Mucosa of gallbladder (tissue), 1 donor: ENCODE measurements around the gene DNAI4. TPM values are rescaled to one million over a fixed set of nuclear protein-coding genes. Genes with fewer than 3 reads are reported as not detected.
"Not testable (repeated sequence)": the region's sequence is repeated elsewhere in the genome, so short reads cannot be mapped to it uniquely, and the experiment has no call there.

Experiments used
- DNase-seq: peaks from one replicate; pipeline ENCODE4 v3.0.0-alpha.2; 2020; ENCODE audit warnings: low spot score
- total RNA-seq: library from RNA; stranded (reverse); gene quantifications from one replicate; pipeline ENCODE4 v1.2.1, GENCODE V29; 2021
- donor health status: DM: no; HTN: no; CAD: no.

DNAI4 gene
- total RNA-seq, 1 donor from 2014 or later, result 17.1 TPM

DNA sequence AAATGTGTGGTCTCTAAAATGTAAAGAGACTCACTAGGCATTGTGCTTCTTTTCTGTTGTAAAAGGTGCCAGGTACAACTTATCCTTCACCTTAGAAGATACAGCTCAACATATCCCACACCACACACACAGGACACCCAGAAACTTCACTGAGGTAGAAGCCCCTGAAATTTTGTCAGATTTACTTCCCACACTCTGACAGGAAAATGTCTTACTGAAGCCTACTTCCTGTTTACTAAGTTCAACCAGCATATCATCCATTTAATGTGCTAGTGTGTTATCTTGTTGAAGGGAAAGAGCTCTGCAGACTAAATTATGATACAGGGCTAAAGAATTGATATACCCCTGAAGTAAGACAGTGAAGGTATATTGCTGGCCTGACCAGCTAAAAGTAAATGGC, 83.7 kb downstream of the DNAI4 start:
- DNase-seq, result no peak

GRCh38 chr1:66834926-66835325, 89.7 kb downstream of the DNAI4 start:
- no peak for DNase-seq

DNA sequence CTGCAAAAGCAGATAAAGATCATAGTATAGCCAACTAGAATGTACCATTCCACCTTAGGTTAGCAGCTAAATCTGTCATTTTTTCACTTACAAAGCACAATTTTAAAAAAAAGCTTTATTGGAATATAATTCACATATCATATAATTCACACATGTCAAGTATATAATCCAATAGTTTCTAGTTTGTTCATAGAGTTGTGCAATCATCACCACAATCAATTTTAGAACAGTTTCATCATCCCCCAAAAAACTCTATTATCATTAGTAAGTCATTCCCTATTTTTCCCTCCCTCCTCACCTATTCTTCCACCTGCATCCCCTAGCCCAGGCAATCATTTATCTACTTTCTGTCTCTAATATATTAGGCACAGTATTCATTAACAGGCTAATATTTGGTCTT, 91.5 kb downstream of the DNAI4 start:
- no peak for DNase-seq

- DNase-seq, result no peak
These were observed 93.0 kb downstream of the DNAI4 start for GRCh38 chr1:66831529-66832239.

DNA sequence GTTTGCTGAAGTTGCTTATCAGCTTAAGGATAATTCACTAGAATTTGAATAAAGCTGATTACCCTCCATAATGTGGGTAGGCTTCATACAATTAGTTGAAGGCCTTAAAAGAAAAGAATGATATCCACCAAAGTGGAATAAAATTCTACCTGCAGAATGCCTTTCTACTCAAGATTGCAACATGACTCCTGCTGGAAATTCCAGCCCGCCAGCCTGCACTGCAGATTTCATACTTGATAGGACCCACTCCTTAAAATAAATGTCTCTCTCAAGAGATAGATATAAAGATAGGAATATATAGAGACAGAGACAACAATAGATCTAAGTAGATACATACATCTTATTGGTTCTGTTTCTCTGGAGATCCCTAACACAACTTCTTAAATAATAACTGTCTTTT, 99.9 kb downstream of the DNAI4 start:
- no peak for DNase-seq

DNA sequence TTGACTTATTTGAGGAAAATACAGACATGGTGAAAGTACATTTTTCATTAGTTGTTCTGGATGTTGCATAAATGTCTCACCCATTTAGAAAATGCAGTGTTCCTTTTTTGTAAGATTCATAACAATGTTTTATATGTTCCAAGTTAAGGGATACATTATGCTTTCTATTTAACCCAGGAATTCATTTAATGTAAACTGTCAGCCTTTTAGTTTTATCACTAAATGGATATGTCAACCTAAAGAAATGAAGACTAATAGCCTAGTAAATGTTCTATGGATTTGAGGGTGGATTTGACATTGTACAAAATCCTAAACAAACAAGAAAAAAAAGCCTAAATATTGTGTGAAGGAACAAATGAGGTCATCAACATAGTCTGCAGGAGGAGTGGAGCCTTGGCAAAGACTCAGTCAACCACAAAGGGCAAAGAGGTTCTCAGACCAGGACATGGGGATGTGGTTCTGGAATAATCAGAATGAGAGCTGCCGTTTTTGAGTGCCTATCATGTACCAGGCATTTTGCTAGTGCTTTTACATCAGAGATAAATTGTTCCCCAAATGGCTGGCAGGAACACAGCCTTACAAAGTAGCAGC, 114.8 kb downstream of the DNAI4 start:
- DNase-seq, result no peak

DNA sequence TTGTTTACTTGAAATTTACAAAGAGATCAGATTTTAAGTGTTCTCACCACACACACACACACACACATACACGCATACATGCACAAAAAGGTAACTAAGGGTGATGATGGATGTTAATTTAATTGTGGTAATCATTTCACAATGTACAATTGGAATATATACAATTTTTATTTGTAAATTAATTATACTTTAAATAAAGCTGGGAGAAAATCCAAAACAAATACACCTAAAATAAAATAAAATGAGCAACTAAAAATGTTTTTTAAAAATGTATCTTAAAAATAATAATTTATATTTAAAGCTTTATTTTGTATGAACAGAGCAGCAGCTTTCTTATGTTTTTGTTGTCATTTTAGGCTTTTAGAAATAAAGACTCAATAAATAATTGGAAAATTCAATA, 115.4 kb downstream of the DNAI4 start:
- DNase-seq, result no peak

GRCh38 chr1:66795839-66796238, 128.8 kb downstream of the DNAI4 start:
- DNase-seq, result not testable (repeated sequence)

DNA sequence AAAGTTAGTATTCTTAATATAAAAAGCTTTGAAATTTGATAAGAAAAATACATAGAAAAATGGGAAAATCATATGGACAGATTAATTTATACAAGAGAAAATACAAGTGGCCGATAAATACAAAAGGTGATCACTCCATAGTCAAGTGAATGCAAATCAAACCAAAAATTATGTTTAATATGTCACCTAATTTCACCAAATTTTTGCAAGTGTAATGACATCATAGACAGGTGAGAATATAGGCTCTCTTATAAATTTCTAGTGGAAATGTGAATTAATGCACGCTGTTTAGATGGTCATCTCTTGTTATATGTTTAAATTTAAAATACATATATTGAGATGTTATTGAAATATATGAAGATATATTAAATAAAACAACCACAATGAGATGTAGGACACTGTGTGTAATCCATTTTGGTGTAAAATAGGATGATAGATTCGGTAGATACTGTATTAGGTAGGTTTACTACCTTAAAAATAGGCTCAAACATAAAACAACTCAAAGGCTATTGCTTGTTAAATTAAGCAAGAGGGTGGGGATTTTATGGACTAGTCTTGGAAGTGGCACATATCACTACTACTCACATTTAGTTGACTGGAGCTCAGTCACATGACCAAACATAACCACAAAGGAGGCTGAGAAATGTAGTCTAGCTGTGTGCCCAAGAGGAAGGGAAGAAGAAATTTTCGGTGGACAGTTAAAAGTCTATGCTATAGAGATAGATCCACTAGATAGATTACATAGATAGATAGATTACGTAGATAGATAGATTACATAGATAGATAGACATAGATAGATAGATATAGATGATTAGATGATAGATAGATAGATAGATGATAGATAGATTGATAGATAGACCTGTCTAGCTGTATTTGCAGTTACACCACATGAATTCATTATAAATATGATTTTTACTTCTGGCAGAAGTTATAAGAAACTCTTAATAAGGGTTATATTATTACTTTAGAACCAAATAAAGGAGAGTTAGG, 132.7 kb downstream of the DNAI4 start:
- DNase-seq, result no peak

DNA sequence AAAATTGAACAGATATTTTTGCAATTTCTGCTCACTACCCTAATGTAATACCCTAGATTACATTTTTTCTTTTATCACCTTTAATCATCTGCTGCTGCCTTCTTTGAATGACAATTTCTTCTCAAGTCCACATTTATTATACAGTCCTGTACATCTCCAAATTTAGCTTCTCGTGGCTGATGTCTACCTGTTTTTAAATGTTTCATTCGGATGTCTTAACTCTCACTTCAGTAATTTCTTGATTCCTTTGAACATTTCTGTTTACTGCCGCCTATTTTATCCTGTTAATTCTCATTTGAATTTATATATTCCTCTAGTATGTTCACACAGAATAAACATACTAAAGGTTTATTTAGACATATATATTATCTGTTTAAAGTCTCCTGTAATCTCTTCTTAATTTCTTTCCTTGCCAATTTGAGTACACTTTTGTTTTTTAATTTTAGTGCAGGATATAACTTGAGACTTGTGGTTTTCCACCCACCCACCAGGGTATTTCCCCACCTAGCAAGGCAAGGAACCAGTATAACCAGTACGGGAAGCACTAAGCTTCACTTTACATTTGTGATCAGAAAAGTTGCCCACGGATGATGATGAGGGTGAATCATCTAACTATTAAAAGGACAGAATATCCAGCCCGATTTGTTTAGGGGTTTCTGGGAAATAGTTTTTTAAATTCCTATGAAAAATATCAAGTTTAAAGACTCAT, 136.3 kb downstream of the DNAI4 start:
- DNase-seq, result no peak

- DNase-seq, result no peak
These were observed 137.0 kb downstream of the DNAI4 start for GRCh38 chr1:66787641-66788040.

DNA sequence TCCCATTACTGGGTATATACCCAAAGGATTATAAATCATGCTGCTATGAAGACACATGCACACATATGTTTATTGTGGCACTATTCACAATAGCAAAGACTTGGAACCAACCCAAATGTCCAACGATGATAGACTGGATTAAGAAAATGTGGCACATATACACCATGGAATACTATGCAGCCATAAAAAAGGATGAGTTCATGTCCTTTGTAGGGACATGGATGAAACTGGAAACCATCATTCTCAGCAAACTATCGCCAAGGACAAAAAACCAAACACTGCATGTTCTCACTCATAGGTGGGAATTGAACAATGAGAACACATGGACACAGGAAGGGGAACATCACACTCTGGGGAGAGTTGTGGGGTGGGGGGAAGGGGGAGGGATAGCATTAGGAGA, 138.9 kb downstream of the DNAI4 start:
- DNase-seq, result not testable (repeated sequence)

GRCh38 chr1:66779475-66780078, 145.1 kb downstream of the DNAI4 start:
- no peak for DNase-seq

DNA sequence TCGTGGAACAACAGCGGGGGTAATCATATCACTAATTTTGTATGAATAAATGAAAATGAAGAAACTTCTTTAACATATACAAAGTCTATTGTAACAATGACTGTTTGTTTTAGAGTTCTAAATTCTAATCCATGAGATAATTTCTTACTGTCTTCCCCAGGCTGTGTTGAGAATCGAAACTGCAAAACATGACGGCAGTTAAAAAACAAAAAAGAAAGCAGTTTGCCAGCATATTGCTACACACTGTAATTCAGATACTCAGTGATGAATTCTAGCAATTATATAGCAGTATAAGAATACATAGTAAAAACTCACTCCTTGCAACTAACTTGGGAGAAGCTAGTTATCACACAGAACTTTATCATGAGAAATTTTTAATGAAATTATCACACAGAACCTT, 145.7 kb downstream of the DNAI4 start:
- DNase-seq, result no peak

DNA sequence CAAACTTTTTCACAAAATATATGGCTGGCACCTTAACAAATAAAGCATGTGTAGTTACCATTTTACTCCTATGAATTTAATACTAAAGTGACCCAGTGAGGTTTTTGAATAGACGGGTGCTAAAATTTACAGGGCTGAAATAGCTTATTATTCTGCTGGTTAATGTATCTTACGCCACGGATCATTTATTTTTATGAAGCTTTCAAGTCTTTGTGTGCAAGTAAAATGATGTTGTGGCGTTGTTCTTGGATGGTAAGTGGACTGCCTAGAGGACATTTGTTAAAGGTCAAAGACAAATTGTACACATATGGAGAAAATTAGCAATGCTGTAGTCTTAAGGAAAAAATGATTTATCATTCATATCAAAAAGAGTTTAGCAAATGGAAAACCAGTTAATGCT, 146.4 kb downstream of the DNAI4 start:
- no peak for DNase-seq

GRCh38 chr1:66777831-66778230, 146.8 kb downstream of the DNAI4 start:
- no peak for DNase-seq

- no peak for DNase-seq
These were observed 149.0 kb downstream of the DNAI4 start for GRCh38 chr1:66775646-66776045.

DNA sequence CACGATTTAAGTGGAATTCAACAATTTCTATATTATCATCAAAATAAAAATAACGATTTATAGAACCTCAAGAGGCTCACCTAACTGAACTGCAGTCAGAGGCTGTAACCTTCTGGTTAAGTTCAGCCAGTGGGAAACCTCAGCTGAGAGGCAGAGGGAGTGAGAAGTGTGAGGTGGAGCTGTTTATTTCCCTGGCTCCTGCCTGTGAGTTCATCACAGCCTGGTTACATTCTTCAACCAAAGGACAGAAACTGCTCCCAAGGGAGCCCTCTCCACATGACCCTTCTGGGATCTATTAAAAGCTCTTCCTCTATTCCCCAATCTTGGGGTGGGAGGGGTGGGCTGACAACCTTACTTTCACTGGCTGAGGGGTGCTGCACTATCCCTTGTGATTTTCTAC, 150.2 kb downstream of the DNAI4 start:
- DNase-seq, result no peak

DNA sequence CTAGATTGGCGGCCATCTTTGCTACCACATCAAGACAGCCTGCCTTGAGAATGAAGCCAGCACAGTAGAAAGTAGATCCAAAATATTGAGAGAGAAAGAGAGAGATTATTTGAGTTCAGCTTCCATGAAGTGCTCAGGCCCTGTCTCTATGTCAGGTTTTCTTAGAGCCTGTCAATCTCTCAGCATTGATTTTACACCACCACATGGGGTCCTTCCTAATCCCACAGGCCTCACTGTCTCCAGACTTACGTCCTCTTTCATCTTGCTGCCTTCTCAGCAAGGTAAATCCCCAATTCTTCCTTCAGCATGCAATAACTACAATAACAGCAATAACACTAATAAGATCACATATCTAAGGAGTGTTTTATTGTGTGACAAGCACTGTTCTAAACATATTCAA, 151.4 kb downstream of the DNAI4 start:
- DNase-seq, result no peak

- DNase-seq, result no peak
These were observed 154.0 kb downstream of the DNAI4 start for GRCh38 chr1:66770694-66771093.

DNA sequence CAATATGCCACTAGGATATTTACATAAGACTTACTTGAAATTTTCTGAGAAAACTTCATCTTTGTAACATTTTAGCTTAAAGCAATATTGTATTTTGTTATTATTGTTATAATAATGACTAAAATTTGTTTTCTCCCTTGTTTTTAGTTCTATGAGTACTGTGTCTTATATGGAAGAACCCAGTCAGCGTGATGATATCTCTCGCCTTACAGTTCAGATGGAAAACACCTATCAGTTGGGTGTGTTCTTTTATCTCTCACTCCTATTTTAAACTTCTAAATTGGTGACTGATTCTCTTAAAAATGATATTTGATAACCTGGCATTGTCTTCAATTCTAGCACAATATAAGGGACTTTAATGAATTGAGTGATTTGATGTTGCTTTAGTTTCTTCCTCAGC, 154.4 kb downstream of the DNAI4 start:
- DNase-seq, result no peak
